Mucosa of rectum (tissue), 2 donors: ENCODE measurements around the gene WARS2.

ENCODE experiments used
- H3K27ac ChIP-seq, 2 donors: one replicate each; pipeline ENCODE4 v1.7.0; 2013; ENCODE audit warnings: inconsistent platforms in 2 of 2, low read depth in 2 of 2, low read length in 2 of 2
- H3K27me3 ChIP-seq, 2 donors: one replicate each; pipeline ENCODE4 v1.7.0; 2013; ENCODE audit warnings: low read length in 2 of 2; ENCODE audit not compliant: control insufficient read depth in 2 of 2, insufficient read depth in 2 of 2
- H3K36me3 ChIP-seq, 2 donors: one replicate each; pipeline ENCODE4 v1.7.0; 2013; ENCODE audit warnings: low read length in 2 of 2; ENCODE audit not compliant: control insufficient read depth in 2 of 2, insufficient read depth in 2 of 2
- H3K4me1 ChIP-seq, 2 donors: one replicate each; pipeline ENCODE4 v1.7.0; 2013; ENCODE audit warnings: low read length in 2 of 2, mild to moderate bottlenecking in 1 of 2; ENCODE audit not compliant: control insufficient read depth in 2 of 2, insufficient read depth in 2 of 2
- H3K4me3 ChIP-seq, 2 donors: one replicate each; pipeline ENCODE4 v1.7.0; 2013; ENCODE audit warnings: low read length in 2 of 2
- H3K9ac ChIP-seq, 2 donors: one replicate each; pipeline ENCODE4 v1.7.0; 2013; ENCODE audit warnings: low read length in 2 of 2, low read depth in 1 of 2, mild to moderate bottlenecking in 1 of 2
- H3K9me3 ChIP-seq, 2 donors: one replicate each; pipeline ENCODE4 v1.7.0; 2013; ENCODE audit warnings: low read length in 2 of 2; ENCODE audit not compliant: control insufficient read depth in 2 of 2
- donor health status: healthy.
- donor health status: Normal muscosa, but diverticular disease.

WARS2 gene

GRCh38 chr1:118995312-118996016 lies 145.0 kb downstream of the WARS2 start:
- peaks cover 0 to 2% of the 10 kb centered on the region in 2 donors for H3K9me3 ChIP-seq
- H3K9ac ChIP-seq, result no peak overlapping the region
- no peak overlapping the region for H3K27ac ChIP-seq
- H3K4me3 ChIP-seq, result no peak overlapping the region
- H3K36me3 ChIP-seq, result no peaks in the 10 kb centered on the region
- H3K4me1 ChIP-seq, result no peaks in the 10 kb centered on the region
- H3K27me3 ChIP-seq, result peaks cover 80 to 83% of the 10 kb centered on the region in 2 donors

DNA sequence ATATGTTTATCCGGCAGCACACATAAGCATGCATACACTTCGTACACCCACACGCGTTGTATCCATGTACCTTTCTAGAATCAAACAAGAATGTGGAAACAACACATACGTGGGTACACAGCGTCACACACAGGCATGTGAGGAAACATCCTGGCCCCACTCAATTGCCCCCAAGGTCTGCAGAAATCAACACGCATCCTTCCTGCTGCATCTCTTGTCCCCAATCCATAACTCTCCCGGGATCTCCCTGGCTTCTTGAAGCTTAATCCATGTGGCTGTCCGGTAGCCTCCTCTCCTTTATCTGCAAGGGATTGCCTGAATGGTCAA lies 146.8 kb downstream of the WARS2 start:
- Histone ChIP-seq H3K27ac (no peak overlapping the region), H3K4me1 (no peaks in the 10 kb centered on the region), H3K9me3 (peaks cover 0 to 2% of the 10 kb centered on the region in 2 donors), H3K9ac (no peak overlapping the region), H3K27me3 (peaks cover 86% of the 10 kb centered on the region in 2 donors), H3K36me3 (no peaks in the 10 kb centered on the region), H3K4me3 (no peak overlapping the region)

DNA sequence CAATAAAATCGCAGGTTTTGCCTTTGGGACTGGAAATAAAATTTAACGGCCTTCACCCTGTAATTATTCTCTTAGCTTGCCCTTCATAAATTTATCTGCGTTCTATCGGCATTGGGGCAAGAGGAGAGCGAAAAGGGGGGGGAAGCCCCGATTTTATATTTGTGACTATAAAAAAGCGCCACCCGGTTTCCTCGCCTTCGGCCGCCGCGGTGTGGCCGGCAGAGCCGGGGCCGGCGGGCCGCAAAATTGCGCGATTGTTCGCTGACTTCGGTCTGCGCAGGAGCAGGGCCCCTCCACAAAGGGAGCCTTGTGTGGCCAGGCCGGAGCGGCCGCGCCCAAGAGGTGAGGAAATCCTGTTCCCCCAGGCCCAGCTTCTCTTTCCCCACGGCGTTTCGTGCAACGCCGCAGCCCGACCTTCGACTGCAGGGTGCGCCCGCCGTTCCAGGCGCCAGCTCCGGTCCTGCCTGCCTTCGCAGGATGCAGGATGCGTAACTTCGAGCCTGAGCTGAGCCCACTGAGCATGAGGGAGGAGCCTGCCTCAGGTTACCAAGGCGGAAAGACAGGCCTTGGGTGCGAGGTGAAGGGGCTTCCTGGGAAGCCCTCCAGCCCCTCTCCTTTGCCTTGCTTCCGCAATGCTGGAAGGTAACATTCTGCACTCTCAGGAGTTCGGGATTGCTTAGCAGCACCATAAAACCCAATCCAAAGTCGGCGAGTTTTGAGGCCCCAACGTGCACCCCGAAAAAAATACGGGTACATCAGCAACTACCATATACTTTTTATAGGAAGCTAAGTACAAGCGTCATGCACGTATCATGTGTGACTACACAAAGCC lies 147.4 kb downstream of the WARS2 start:
- Histone ChIP-seq H3K9ac (no peak overlapping the region), H3K27me3 (peaks cover 87% of the 10 kb centered on the region in 2 donors)

GRCh38 chr1:118992237-118992825 lies 148.1 kb downstream of the WARS2 start:
- H3K36me3 ChIP-seq, result no peaks in the 10 kb centered on the region
- no peak overlapping the region for H3K27ac ChIP-seq
- H3K4me1 ChIP-seq, result peaks cover 0 to 2% of the 10 kb centered on the region in 2 donors
- H3K4me3 ChIP-seq, result no peak overlapping the region
- H3K9ac ChIP-seq, result no peak overlapping the region
- H3K9me3 ChIP-seq, result peaks cover 0 to 2% of the 10 kb centered on the region in 2 donors
- H3K27me3 ChIP-seq, result peaks cover 84 to 91% of the 10 kb centered on the region in 2 donors

More for the DNA sequence above, 147.4 kb downstream of the WARS2 start:
- no peak overlapping the region for H3K4me3 ChIP-seq
- H3K36me3 ChIP-seq, result no peaks in the 10 kb centered on the region
- H3K9me3 ChIP-seq, result peaks cover 0 to 2% of the 10 kb centered on the region in 2 donors
- H3K4me1 ChIP-seq, result no peaks in the 10 kb centered on the region
- H3K27ac ChIP-seq, result no peak overlapping the region

- Histone ChIP-seq H3K9me3 (peaks cover 0 to 3% of the 10 kb centered on the region in 2 donors), H3K9ac (no peak overlapping the region), H3K4me3 (no peak overlapping the region), H3K27me3 (peaks cover 84 to 95% of the 10 kb centered on the region in 2 donors), H3K27ac (no peak overlapping the region), H3K36me3 (no peaks in the 10 kb centered on the region), H3K4me1 (peaks cover 0 to 4% of the 10 kb centered on the region in 2 donors)
Measured at GRCh38 chr1:118991448-118991847, 149.0 kb downstream of the WARS2 start.

DNA sequence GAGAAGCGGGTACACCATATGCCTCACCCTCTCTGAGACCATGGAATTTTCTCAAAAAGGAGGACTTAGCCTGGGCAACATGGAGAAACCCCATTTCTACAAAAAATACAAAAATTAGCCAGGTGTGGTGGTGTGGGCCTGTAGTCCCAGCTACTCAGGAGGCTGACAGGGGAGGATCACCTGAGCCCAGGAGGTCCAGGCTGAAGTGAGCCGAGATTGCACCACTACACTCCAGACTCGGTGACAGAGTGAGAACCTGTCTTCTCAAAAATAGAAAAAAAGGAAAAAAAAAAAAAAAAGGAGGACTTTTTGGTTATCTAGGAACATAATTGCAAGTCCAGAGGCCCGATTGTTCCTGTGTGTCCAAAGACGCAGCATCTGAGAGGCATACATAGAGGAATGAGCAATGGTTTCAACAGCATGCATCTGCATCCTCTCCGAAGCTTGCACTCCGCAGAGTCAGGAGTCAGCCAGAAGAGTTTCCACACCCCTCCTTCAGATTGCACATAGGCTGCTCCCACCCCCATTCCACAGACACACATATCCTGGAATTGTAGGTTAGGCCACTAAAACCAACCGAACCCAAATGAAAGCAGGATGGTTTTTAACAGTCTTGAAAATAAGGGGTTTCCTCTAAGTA lies 149.8 kb downstream of the WARS2 start:
- H3K27ac ChIP-seq, result no peak overlapping the region
- peaks cover 84 to 96% of the 10 kb centered on the region in 2 donors for H3K27me3 ChIP-seq
- no peaks in the 10 kb centered on the region for H3K36me3 ChIP-seq
- no peak overlapping the region for H3K9ac ChIP-seq
- peaks cover 0 to 1% of the 10 kb centered on the region in 2 donors for H3K9me3 ChIP-seq
- peaks cover 0 to 4% of the 10 kb centered on the region in 2 donors for H3K4me1 ChIP-seq
- H3K4me3 ChIP-seq, result no peak overlapping the region

- H3K9me3 ChIP-seq, result peaks cover 0 to 1% of the 10 kb centered on the region in 2 donors
- H3K27me3 ChIP-seq, result peaks cover 86 to 96% of the 10 kb centered on the region in 2 donors
- peaks cover 0 to 4% of the 10 kb centered on the region in 2 donors for H3K4me1 ChIP-seq
- H3K4me3 ChIP-seq, result no peak overlapping the region
- H3K36me3 ChIP-seq, result no peaks in the 10 kb centered on the region
- H3K27ac ChIP-seq, result no peak overlapping the region
- H3K9ac ChIP-seq, result no peak overlapping the region
Measured at GRCh38 chr1:118989878-118990378, 150.5 kb downstream of the WARS2 start.

DNA sequence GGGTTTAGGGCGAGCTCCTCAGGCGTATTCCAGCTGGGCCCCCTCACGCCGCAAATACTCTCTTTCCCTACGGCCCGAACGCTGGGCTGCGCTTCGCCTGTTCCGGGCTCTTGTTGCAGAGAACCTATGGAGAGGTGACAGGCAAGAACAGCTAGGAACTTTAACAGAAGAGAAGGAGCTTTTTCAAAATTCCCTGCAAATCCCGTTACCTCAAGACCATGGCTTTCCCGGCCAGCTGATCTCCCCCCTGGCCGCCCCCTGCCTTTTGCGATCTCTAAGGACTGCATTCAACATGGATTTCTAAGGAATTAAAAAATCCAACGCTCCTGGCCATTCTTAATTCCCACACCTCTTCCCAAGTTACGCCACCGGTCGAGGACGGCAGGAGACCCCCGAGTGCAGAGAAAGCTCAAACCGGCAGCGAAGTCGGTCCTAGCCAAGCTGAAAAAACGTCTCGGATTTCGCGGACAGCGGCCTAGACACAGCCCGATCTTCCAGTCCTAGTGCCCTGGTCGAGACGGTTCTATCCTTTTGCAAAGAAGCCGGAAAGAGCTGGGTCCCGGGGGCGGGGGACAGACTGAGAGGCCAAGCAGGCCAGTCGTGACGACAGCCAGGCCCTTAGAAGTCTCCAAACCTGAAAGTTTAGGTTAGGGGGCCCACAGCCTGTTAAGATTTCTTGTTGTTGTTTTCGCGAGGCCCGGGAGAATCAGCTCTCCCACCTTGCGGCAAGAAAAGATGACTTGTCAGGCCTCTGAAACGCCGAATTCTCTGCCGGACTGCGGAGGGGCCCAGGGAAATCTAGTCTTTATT lies 151.2 kb downstream of the WARS2 start:
- Histone ChIP-seq H3K4me1 (peaks cover 0 to 4% of the 10 kb centered on the region in 2 donors), H3K4me3 (no peak overlapping the region), H3K9me3 (peaks cover 0 to 1% of the 10 kb centered on the region in 2 donors), H3K27me3 (peaks cover 86 to 96% of the 10 kb centered on the region in 2 donors), H3K9ac (no peak overlapping the region), H3K27ac (no peak overlapping the region), H3K36me3 (no peaks in the 10 kb centered on the region)
